H9 (cell line): ENCODE measurements around the gene CLBA1. TPM values are rescaled to one million over a fixed set of nuclear protein-coding genes. Genes with fewer than 3 reads are reported as not detected.
A peak's percentile ranks its signal among the peaks of the same experiment; 100 is the strongest.

Source experiments
- DNase-seq: peaks from one replicate; pipeline ENCODE4 v3.0.0-alpha.2; 2017
- H2AFZ ChIP-seq: one replicate; pipeline ENCODE4 v1.6.1; 2013; ENCODE audit warnings: mild to moderate bottlenecking, low read length, control low read depth, moderate library complexity
- H2AK5ac ChIP-seq: 2 replicates; pipeline ENCODE4 v1.6.1; 2013; ENCODE audit warnings: low read length, control low read depth, mixed read lengths; ENCODE audit not compliant: insufficient read length
- H2BK120ac ChIP-seq: one replicate; pipeline ENCODE4 v1.6.1; 2013; ENCODE audit warnings: low read depth, mild to moderate bottlenecking, low read length, control low read depth, inconsistent platforms; ENCODE audit not compliant: poor library complexity, severe bottlenecking
- H2BK12ac ChIP-seq: 2 replicates; pipeline ENCODE4 v1.6.1; 2013; ENCODE audit warnings: low read length, control low read depth, mixed read lengths, low read depth; ENCODE audit not compliant: insufficient read length
- H2BK15ac ChIP-seq: 2 replicates; pipeline ENCODE4 v1.6.1; 2013; ENCODE audit warnings: low read depth, low read length, control low read depth
- H2BK20ac ChIP-seq: one replicate; pipeline ENCODE4 v1.6.1; 2013; ENCODE audit warnings: low read depth, mild to moderate bottlenecking, low read length, control low read depth, inconsistent platforms; ENCODE audit not compliant: poor library complexity, severe bottlenecking
- H2BK5ac ChIP-seq: 2 replicates; pipeline ENCODE4 v1.6.1; 2013; ENCODE audit warnings: low read length, control low read depth, mixed read lengths; ENCODE audit not compliant: insufficient read length
- H3K14ac ChIP-seq: 2 replicates; pipeline ENCODE4 v1.6.1; 2013; ENCODE audit warnings: low read length, control low read depth; ENCODE audit not compliant: insufficient read depth
- H3K18ac ChIP-seq: 2 replicates; pipeline ENCODE4 v1.6.1; 2013; ENCODE audit warnings: low read depth, mild to moderate bottlenecking, mixed read lengths, low read length, control low read depth; ENCODE audit not compliant: insufficient read length
- H3K23ac ChIP-seq: 2 replicates; pipeline ENCODE4 v1.6.1; 2013; ENCODE audit warnings: low read length, control low read depth, mixed read lengths, low read depth; ENCODE audit not compliant: insufficient read length
- H3K23me2 ChIP-seq: 2 replicates; pipeline ENCODE4 v1.6.1; 2013; ENCODE audit warnings: low read depth, mild to moderate bottlenecking, mixed read lengths, low read length, control low read depth; ENCODE audit not compliant: insufficient read length, poor library complexity, severe bottlenecking
- H3K27ac ChIP-seq: 2 replicates; pipeline ENCODE4 v1.5.1; 2013; ENCODE audit warnings: low read length, control low read depth, mixed read lengths, low read depth; ENCODE audit not compliant: insufficient read length
- H3K27me3 ChIP-seq: 2 replicates; pipeline ENCODE4 v1.6.1; 2013; ENCODE audit warnings: low read length, control low read depth, inconsistent platforms; ENCODE audit not compliant: insufficient read depth
- H3K4ac ChIP-seq: 2 replicates; pipeline ENCODE4 v1.6.1; 2013; ENCODE audit warnings: low read depth, mild to moderate bottlenecking, control low read depth, inconsistent platforms, low read length, moderate library complexity
- H3K4me1 ChIP-seq: 2 replicates; pipeline ENCODE4 v1.6.1; 2013; ENCODE audit warnings: low read length, control low read depth, inconsistent platforms; ENCODE audit not compliant: insufficient read depth
- H3K4me2 ChIP-seq: 2 replicates; pipeline ENCODE4 v1.6.1; 2013; ENCODE audit warnings: low read length, control low read depth, mixed read lengths; ENCODE audit not compliant: insufficient read length, insufficient read depth
- H3K56ac ChIP-seq: 2 replicates; pipeline ENCODE4 v1.6.1; 2013; ENCODE audit warnings: low read depth, mild to moderate bottlenecking, mixed read lengths, low read length, control low read depth; ENCODE audit not compliant: insufficient read length
- H3K79me1 ChIP-seq: 2 replicates; pipeline ENCODE4 v1.6.1; 2013; ENCODE audit warnings: low read depth, mild to moderate bottlenecking, moderate library complexity, low read length, control low read depth, inconsistent platforms; ENCODE audit not compliant: insufficient read depth, poor library complexity, severe bottlenecking
- H3K79me2 ChIP-seq: 2 replicates; pipeline ENCODE4 v1.6.1; 2013; ENCODE audit warnings: low read length, control low read depth, inconsistent platforms; ENCODE audit not compliant: insufficient read depth
- H3K9ac ChIP-seq: 2 replicates; pipeline ENCODE4 v1.6.1; 2013; ENCODE audit warnings: low read length, control low read depth, mixed read lengths; ENCODE audit not compliant: insufficient read length; ENCODE audit errors: extremely low read depth
- H3K9me3 ChIP-seq: one replicate; pipeline ENCODE4 v1.6.1; 2013; ENCODE audit warnings: low read depth, low read length, inconsistent platforms; ENCODE audit not compliant: control insufficient read depth
- H3T11ph ChIP-seq: one replicate; pipeline ENCODE4 v1.6.1; 2013; ENCODE audit warnings: mild to moderate bottlenecking, low read length, control low read depth, inconsistent platforms
- H4K20me1 ChIP-seq: one replicate; pipeline ENCODE4 v1.6.1; 2013; ENCODE audit not compliant: control insufficient read depth, insufficient read length, insufficient read depth
- H4K5ac ChIP-seq: 2 replicates; pipeline ENCODE4 v1.6.1; 2013; ENCODE audit warnings: low read depth, mild to moderate bottlenecking, mixed read lengths, low read length, control low read depth; ENCODE audit not compliant: insufficient read length
- H4K8ac ChIP-seq: replicated peaks from 2 replicates; pipeline ENCODE4 v1.6.1; 2013; ENCODE audit warnings: low read length, control low read depth, mixed read lengths, low read depth; ENCODE audit not compliant: insufficient read length
- H4K91ac ChIP-seq: 2 replicates; pipeline ENCODE4 v1.6.1; 2013; ENCODE audit warnings: low read depth, mild to moderate bottlenecking, moderate library complexity, mixed read lengths, low read length, control low read depth; ENCODE audit not compliant: insufficient read length
- H3K27ac Mint-ChIP-seq, 3 experiments: 2 replicates in 2 of 3; 3 replicates in 1 of 3; pipeline ENCODE4 v1.8.0; 2020 to 2021; ENCODE audit warnings: mixed read lengths in 3 of 3, mild to moderate bottlenecking in 1 of 3, moderate library complexity in 1 of 3
- H3K27me3 Mint-ChIP-seq: 2 replicates; pipeline ENCODE4 v1.8.0; 2021; ENCODE audit warnings: low read depth, mild to moderate bottlenecking, moderate library complexity, mixed read lengths
- H3K36me3 Mint-ChIP-seq, 3 experiments: 2 replicates in 2 of 3; 3 replicates in 1 of 3; pipeline ENCODE4 v1.8.0; 2020 to 2021; ENCODE audit warnings: low read depth in 3 of 3, mixed read lengths in 3 of 3; ENCODE audit not compliant: insufficient read depth in 1 of 3
- H3K4me1 Mint-ChIP-seq, 2 experiments: 2 replicates each; pipeline ENCODE4 v1.8.0; 2020; ENCODE audit warnings: mixed read lengths in 2 of 2
- H3K4me3 Mint-ChIP-seq, 2 experiments: 2 replicates in 1 of 2; 3 replicates in 1 of 2; pipeline ENCODE4 v1.8.0; 2020 to 2021; ENCODE audit warnings: mild to moderate bottlenecking in 2 of 2, mixed read lengths in 2 of 2, moderate library complexity in 1 of 2
- H3K9me3 Mint-ChIP-seq, 2 experiments: 2 replicates in 1 of 2; 3 replicates in 1 of 2; pipeline ENCODE4 v1.8.0; 2020; ENCODE audit warnings: mild to moderate bottlenecking in 2 of 2, mixed read lengths in 2 of 2, moderate library complexity in 1 of 2
- CTCF ChIP-seq: fragments of 200-600 bp; sonication (generic); conservative IDR thresholded peaks from 3 replicates; pipeline ENCODE4 v1.8.0; 2021; ENCODE audit warnings: antibody characterized with exemption, mild to moderate bottlenecking
- WGBS: extraction: QIAGEN DNeasy Blood & Tissue Kit; methylation state at CpG from one replicate; pipeline ENCODE4 v1.1.7; 2013; ENCODE audit warnings: missing lambda C conversion rate, low lambda C conversion rate, mixed read lengths; ENCODE audit not compliant: insufficient read length; ENCODE audit errors: extremely low coverage; 5-methylcytosine and 5-hydroxymethylcytosine counted together
- total RNA-seq: library from RNA; stranded (reverse); gene quantifications from 2 replicates; pipeline ENCODE4 v1.2.1, GENCODE V29; 2021

Gene CLBA1
- total RNA-seq, 1 experiment from 2014 or later = 2.4 TPM

GRCh38 chr14:104940526-104941150 lies 45.0 kb upstream of the CLBA1 start:
- TF ChIP-seq CTCF = peak; percentile 48; the same call in 2 of the 3 replicates
- Histone ChIP-seq H2AFZ (no peak overlapping the region), H3K79me1 (no peaks in the 10 kb centered on the region), H2BK12ac (no peak overlapping the region), H3K14ac (no peak overlapping the region; the same call in 1 of the 2 replicates), H3K56ac (no peak overlapping the region), H3K4me1 (no peaks in the 10 kb centered on the region), H2BK5ac (no peak overlapping the region), H3K79me2 (no peaks in the 10 kb centered on the region), H3K18ac (no peak overlapping the region), H3T11ph (no peak overlapping the region), H4K8ac (no peak overlapping the region), H2AK5ac (no peak overlapping the region), H2BK20ac (no peak overlapping the region), H3K23me2 (no peaks in the 10 kb centered on the region), H2BK120ac (no peak overlapping the region), H2BK15ac (no peak overlapping the region), H4K5ac (no peak overlapping the region), H3K27me3 (no peaks in the 10 kb centered on the region; the same call in 1 of the 2 replicates), H3K23ac (no peak overlapping the region), H3K4me2 (no peak overlapping the region), H3K27ac (no peak overlapping the region), H4K91ac (no peak overlapping the region), H3K9ac (no peak overlapping the region), H4K20me1 (no peaks in the 10 kb centered on the region), H3K4ac (no peak overlapping the region), H3K9me3 (no peaks in the 10 kb centered on the region)
- DNase-seq = no peak
- no peak overlapping the region for H3K27ac Mint-ChIP-seq
- H3K4me1 Mint-ChIP-seq = no peaks in the 10 kb centered on the region
- peaks cover 0 to 9% of the 10 kb centered on the region in 2 experiments; a peak in 2 of 5 replicates for H3K9me3 Mint-ChIP-seq
- H3K36me3 Mint-ChIP-seq = no peaks in the 10 kb centered on the region
- no peak overlapping the region for H3K4me3 Mint-ChIP-seq
- H3K27me3 Mint-ChIP-seq = peaks cover 56% of the 10 kb centered on the region
- WGBS = no CpG with 5 or more reads among the region's 3 CpGs
